Stimulated activated CD4-positive, alpha-beta T cell treated with anti-CD3 and anti-CD28 coated beads, Interleukin-4, amount 100 ng/mL, for 1 hour (primary cell): Measurements from ENCODE around the gene BBLN.
"Not testable (repeated sequence)": the region's sequence is repeated elsewhere in the genome, so short reads cannot be mapped to it uniquely, and the experiment has no call there.

Source experiments
- DNase-seq: peaks from one replicate; pipeline ENCODE4 v3.0.0-alpha.2; 2020

Gene BBLN, protein sequence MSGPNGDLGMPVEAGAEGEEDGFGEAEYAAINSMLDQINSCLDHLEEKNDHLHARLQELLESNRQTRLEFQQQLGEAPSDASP

DNA sequence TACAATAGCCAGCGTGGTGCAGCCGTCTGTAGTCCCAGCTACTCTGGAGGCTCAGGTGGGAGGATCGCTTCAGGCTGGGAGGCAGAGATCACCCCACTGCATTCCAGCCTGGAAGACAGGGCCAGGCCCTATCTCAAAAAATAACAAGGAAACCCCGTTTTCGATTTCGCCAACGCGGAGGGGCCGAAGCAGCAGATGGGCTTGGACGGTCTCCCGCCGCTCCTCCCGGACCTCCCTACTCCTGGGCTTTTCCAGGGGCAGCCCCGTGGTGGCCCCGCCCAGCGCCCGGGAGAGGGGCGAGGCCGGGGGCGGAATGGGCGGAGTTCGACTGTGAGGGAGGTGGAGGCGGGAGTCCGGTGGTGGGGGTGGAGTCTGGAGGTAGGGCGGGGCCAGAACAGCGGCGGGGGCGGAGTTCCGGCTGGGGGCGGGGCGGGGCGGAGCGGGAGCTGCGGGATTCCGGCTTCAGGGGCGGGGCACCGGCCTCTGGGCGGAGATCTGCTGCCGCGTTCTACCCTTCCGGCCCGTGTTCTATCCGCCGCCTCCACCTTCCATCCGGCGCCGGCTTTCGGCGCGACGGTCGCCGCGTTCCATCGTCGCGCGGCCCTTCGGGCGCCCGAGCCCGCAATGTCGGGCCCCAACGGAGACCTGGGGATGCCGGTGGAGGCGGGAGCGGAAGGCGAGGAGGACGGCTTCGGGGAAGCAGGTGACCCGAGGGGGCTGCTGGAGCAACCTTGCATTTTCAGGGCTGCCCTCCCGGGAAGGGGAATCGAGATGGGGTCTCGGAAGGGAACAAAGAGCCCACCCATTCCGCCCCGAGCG is at the start of gene BBLN:
Gene BBLN, plus strand, starts transcription at position 482 of the 819 bp plus-strand sequence. Its CDS starts 143 bp downstream, at position 625.
- DNase-seq: peak; percentile 96

DNA sequence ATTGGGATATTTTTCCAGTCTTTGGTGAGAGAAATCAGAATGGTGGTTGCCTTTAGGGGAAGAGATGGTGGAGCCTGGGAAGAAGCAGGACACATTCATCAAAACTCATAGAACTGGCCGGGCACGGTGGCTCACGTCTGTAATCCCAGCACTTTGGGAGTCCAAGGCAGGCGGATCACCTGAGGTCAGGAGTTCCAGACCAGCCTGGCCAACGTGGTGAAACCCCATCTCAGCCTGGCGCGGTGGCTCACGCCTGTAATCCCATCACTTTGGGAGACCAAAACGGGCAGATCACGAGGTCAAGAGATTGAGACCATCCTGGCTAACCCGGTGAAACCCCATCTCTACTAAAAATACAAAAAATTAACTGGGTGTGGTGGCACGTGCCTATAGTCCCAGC is 48.3 kb upstream of the BBLN start:
- not testable (repeated sequence) for DNase-seq

DNA sequence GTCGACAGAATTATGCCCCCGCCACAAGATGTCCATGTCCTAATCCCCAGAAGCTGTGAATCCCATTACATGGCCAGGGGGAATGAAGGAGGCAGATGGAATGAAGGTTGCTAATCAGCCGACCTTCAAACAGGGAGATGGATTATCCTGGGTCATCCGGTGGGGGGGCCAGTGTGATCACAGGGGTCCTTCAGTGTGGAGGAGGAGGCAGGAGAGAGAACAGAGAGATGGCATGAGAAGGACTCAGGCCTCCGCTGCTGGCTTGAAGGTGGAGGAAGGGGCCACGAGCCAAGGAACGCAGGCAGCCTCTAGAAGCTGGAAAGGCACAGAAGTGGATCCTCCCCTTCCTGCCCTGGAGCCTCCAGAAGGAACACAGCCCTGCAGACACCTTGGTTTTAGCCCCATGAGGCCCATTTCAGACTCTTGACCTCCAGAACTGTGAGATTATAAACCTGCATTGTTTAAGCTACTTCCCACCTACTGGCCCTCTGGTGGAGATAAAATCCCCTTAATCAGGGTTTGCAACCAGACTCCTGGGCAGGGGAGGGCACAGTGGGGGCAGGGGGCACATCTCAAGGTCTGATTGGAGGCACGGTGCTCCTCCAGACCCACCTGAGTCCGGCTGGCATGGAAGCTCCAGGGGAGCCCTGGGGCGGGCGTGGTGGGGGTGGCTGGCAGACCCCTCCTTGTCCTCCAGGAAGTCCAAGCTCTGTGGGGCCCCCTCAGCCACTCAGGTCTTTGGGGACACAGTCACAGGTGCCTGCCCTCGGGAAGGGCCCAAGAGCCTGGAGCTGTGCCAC is 46.3 kb upstream of the BBLN start:
- no peak for DNase-seq

DNA sequence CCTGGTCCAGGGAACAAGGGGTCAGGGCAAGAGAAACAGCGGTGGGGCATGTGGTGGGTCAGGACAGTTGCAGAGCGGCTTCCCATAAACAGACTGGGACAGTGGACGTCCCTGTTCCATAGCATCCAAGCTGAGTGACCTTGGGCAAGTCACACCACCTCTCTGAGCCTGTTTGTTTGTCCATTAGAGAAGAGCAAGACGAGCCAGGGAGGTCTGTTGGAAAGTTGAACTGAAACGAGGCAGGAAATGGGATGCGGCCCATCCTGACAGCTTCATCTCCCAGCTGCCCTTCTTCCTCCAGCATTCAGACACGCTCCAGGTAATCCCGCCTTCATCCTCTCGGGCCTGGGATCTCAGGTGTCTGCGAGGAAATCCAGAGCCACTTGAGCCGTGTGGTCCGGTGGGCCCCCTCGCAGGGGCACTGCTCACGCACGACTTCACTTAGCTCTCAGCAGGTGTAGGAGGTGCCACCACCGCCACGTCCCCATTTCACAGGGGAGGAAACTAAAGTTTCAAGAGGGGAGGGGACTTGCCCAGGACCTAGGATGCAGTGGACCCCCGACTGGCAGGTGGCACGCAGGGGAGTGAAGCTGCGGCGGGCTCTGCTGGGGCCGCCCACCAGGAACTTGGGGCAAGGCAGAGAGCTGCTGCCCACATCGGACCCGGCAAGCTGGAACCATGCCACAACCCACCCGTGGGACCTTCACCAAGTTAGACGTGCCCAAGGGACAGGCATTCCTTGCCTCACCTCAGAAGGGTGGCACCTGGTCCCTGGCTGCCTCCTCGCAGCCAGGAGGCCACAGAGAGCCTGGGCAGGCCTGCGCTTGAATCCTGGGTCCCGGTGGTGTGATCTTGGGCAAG is 45.5 kb upstream of the BBLN start:
- no peak for DNase-seq

DNA sequence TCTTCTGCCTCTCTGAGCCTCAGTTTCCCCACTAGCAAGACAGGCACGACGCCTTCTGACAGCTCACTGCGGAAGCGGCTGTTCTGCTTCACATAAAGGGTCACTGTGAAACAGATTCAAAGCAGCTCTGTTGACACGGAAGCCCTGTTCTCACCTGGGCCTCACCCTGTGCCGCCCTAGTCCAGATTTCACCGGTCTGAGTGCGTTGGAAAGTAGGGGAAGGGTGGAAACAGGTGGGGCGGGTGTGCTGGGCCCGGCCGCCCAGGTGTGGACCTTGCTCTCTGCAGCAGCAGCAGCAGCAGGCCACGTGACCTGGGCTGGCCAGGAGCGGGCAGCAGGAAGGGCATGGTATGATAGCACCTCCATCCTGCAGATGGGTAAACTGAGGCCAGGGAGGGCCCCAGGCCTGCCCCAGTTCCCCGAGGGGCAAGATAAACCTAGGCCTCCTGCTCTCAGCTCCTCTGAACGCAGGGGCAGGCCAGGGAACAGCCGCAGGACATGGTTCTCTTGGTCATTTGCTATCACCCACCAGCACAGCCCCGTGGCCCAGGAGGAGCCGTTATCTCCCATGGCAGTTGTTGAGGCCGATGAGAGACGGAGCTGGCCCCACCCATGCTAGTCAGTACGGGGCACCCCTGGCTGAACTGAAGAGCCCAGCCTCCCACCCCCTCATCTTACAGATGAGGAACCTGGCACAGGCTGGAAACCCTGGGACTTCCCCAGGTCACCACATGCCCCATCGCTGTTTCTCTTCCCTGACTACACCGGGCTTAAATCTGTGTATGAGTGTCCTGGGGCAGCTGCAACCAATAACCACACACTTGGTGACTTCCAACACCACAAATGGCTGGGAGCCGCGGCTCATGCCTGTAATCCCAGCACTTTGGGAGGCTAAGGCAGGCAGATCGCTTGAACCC is 44.6 kb upstream of the BBLN start:
- no peak for DNase-seq

DNA sequence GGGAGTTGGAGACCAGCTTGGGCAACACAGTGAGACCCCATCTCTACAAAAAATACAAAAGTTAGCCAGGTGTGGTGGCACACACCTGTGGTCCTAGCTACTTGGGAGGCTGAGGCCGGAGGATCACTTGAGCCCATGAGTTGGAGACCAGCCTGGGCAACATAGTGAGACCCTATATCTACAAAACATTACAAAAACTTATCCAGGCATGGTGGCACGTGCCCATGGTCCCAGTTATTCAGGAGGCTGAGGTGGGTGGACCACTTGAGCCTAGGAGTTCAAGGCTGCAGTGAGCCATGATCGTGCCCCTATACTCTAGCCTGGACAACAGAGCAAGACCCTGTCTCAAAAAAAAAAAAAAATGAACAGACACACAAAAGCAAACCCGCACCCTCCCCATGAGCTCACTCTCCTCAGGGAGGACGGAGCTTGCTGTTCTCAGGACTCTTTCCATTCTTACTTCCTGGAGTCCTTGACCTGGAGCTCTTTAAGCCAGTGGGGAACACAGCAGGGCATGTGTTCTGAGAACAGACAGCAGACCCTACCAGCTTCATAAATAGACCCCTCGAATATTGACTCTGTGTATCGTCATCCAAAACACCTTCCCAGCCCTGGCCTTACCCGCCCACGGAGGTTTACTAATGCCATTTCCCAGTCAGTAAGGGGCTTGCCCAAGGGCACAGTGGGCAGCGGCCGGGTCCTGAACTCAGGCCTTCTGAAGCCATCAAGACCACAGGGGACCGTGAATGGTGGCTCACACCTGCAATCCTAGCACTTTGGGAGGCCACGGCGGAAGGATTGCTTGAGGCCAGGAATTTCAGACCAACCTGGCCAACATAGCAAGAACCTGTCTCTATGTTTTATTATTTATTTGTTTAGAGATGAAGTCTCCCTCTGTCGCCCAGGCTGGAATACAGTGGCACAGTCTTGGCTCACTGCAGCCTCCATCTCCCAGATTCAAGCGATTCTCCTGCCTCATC is 43.7 kb upstream of the BBLN start:
- DNase-seq: no peak

DNA sequence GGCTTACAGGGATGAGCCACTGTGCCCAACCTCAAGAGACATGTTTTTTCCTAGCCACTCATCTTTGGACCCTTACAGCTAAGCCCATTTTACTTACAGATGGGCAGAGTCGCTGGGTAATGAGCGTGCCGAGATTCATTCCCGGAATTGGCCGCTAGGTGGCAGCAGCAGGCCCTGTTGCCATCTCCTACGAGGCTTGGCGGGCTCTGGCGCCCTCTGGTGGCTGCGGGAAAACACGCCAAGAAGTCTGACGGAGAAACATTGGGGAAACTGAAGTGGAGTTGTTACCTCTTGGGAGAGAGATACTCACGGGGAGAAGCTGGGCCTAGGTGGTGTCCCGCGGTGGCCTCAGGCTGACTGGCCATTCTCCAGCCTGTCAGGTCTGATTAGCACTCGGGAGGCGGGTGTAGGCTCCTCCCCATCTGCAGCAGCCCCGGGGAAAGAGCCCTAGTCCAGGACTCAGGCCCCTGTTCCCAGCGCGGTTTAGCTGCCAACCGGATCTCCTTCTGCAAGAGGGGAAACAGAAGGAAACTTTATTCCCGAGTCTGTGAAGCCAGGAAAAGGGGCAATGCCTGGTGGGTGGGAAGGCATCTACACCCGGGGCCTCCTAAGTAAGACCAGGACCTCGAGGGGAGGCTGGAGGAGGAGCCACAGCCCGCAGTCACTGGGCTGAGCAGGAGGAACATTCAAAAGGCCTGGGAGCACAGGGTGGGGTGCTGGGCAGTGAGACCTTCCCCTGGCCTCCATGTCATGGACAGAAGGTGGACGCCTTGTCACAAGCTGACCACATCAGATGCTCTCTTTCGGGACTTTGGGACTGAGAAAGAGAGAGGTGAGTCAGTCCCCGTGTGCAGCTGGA is 42.2 kb upstream of the BBLN start:
- DNase-seq: peak; percentile 99

DNA sequence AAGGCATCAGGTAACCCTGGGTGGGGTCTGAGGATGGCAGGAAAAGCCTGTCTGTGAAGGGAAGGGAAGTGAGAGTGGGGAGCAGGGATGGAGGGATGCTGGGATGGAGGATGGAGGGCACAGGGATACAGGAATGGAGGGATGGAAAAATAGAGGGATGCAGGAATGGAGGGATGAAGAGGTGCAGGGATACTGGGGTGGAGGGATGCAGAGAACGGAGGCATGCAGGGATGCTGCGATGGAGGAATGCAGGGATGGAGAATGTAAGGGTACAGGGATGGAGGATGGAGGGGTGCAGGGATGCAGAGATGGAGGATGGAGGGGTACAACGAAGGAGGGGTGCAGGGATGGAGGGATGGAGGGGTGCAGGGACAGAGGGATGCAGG is 41.6 kb upstream of the BBLN start:
- no peak for DNase-seq

DNA sequence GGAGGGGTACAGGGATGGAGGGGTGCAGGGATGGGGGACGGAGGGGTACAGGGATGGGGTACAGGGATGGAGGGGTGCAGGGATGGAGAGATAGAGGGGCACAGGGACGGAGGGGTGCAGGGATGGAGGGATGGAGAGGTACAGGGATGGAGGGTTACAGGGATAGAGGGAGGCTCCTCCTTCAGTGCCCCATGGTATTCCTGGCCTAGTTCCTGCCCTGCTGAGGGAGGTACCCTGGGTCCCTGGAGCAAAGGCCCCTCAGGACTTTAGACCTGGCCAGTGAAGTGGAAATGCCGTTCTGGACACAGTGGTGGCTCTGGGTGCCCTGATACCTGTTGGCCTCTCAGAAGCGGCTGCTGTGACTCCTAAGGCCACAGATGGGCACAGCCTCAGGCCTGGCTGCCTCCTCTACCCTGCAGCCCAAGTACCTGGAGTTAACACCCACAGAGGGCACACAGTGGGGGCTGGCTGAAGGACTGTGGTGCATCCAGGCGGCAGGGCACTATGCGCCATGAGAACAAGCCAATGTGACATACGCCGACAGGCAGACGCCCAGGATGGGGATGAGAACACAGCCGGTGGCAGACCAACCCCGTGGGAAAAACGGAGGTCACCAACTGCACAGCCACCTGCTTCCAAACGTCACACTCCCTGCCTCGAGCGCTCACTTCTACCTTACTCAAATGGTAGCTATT is 40.9 kb upstream of the BBLN start:
- no peak for DNase-seq

DNA sequence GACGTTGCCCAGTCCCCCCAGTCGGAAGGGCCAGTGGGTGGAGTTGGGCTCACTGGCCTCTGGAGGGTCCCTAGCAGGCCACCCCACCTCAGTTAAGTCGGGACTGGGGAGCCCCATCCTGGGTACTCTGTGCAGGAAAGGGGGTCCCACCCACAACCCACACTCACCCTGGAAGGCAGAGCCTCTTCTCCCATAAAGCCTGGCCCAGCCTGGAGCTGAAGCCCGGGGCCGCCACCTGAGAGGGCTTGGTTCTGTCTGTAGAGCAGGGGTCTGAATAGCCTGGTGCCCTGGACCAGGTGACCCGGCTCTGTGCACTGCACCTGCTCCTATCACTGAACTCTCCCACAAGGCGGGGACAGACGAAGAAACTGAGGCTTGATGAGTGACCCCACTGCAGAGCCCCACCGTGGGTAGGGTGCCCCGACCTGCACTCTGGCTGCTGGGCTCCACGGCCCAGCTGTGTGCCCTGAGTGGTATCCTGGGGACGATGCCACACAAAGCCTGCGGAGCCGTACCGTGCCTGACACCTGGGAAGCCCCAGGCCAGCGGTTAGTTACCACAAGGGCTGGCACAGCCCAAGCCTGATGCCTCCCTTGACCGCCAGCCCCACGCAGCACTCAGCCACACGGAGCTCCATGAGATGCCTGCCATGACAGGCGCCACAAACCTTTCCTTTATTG is 39.9 kb upstream of the BBLN start:
- DNase-seq: no peak

DNA sequence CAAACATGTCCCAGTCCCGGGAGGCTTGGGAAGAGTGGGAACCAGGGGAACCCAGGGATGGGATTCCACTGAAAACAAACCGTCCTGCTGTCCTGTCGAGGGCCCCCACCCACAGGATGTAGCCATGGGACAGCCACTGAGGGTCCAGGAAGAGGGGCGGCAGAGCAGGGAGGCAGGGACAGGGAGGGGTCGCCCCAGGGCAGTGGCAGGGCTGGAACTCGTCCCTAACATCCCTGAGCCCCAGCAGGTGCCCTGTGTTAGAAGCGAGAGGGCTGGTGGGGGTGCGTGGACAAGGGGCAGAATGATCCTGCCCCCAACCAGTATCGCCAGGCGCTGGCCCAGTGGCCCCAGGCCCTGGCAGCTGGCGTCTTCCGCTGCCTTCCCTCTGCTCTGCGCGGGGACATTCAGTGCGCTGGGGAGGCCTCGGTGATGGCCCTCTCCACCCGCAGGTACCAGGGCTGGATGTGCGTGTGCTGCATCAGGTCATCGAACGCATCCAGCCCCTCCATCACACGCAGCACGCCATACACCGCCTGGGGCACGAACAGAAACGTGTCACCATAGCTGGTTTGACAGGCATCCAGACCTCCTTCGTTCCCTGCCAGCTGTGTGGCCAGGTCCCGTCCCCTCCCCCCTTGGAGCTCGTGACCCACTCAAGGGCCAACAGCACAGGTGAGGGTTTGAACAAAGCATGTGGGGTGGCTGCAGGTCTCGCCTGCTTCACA is 39.2 kb upstream of the BBLN start:
- no peak for DNase-seq

DNA sequence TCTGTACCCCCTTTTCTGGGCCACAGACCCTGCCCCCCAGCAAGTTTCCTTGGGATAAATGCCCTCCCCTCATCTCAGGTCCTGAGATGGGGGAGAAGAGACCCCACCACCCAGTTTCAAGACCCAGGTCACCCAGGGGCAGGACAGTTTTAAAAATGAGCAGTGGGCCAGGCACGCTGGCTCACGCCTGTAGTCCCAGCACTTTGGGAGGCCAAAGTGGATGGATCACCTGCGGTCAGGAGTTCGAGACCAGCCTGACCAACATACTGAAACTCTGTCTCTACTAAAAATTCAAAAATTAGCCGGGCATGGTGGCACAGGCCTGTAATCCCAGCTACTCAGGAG is 38.6 kb upstream of the BBLN start:
- DNase-seq: no peak

DNA sequence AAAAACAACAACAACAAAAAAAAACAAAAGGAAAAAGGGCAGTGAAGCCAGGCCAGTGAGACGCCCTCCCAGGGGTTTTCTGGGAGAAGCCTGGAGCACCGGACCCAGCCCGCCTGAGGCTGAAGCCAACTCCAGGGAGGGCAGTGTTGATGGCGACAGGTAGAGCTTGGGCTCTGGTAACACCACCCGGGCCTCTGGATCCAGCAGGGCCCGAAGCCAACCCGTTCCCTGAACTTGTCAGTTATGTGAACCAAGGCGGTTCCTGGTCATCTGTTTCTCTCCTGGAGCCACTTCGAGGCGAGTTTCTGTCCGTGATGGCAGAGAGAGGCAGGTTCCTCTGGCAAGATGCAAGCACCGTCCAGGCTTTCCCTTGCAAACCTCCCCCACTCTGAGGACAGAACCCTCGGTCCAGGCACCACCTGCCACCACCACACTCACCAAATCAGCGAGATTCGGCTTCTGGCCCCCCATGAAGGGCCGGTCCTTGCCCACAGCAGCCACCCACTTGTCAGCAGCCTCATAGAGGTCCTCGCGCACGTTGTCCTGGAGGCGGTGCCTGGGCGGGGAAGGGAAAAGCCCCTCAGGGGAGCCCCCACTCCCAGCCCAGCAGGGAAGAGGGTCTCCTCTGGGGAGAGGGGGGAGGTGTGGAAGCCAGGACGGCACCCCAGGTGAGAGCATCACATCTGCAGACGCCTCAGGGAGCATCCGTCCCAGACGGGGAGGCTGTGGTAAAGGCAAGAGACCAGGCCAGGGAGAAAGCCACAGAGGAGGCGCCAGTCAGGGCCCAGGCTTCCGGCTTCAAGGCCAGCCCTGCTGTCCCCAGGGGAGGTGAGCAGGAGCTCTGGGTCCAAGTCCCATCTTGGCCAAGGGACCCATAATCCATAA is 37.9 kb upstream of the BBLN start:
- DNase-seq: no peak

DNA sequence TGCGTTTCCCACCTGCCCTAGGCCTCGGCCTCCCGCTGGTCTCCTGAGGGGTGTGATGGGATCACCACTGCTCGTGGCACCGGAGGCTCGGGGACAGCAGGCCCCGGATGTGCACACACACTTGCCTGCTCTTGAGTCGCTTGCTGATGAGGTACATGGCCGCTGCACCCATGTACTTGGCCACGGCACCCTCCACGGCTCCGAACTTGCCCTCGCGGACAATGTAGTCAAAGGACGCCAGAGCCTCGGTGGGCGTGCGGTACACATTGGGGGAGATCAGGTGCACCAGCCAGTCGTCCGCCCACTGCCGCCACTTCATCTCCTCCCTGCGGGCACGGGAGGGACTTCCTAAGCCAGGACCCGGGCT is 37.3 kb upstream of the BBLN start:
- DNase-seq: no peak

DNA sequence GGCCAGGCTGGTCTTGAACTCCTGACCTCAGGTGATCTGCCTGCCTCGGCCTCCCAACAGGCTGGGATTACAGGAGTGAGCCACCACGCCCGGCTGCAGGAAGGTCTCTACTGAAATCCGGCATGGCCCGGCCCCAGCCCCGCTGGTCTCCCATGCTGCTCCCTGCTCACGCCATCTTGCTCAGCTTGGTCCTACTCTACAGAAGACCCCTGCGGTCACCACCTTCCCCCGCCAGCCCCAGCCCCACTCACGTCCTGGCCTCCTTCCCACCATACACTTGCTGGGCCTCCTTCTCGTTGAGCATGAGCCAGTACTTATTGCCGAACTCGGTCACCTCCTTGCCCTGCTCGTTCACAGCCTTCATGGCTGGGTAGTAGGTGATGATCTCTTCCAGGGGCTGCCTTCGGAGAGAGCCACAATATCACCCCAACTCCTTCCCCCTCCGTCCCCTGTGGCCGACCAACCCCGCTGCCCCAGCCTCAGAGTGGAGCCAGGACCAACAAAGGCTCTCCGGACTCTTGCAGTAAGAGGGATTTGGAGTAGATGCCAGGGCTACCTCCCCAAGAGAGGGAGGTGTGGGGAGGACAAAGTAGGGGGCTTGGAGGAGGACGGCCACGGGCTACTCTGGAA is 36.5 kb upstream of the BBLN start:
- no peak for DNase-seq

DNA sequence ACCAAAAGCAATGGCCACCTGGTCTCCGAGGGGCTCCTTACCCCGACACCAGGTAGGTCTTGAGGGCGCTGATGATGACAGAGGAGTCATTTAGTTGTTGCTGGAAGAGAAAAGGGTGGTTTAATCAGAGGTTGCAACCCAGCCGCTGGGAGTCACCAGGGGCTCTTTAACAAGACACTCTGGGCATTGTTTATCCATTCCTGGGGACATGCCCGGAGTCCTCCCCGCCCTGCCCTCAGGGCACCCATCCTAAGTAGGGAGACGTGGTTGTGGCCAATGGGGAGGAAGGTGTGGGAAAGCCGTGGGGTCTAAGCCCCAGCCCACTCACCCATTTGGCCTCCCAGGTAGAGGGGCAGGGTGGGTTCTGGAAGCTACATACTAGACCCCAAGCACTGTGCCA is 35.6 kb upstream of the BBLN start:
- DNase-seq: no peak
